ENCODE data around the gene C11orf21.

GRCh38 chr11:2330696-2331095, 29.0 kb upstream of the C11orf21 start:
- TF ChIP-seq, protein P1, sequence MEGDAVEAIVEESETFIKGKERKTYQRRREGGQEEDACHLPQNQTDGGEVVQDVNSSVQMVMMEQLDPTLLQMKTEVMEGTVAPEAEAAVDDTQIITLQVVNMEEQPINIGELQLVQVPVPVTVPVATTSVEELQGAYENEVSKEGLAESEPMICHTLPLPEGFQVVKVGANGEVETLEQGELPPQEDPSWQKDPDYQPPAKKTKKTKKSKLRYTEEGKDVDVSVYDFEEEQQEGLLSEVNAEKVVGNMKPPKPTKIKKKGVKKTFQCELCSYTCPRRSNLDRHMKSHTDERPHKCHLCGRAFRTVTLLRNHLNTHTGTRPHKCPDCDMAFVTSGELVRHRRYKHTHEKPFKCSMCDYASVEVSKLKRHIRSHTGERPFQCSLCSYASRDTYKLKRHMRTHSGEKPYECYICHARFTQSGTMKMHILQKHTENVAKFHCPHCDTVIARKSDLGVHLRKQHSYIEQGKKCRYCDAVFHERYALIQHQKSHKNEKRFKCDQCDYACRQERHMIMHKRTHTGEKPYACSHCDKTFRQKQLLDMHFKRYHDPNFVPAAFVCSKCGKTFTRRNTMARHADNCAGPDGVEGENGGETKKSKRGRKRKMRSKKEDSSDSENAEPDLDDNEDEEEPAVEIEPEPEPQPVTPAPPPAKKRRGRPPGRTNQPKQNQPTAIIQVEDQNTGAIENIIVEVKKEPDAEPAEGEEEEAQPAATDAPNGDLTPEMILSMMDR (IDR thresholded peaks at IDR 0.05) = no peak
- TF ChIP-seq POLR2A (IDR thresholded peaks at IDR 0.05) (no peak), EP300 (IDR thresholded peaks at IDR 0.05) (no peak)

All from ovary (tissue), 3 donors.